OCI-LY7 (cell line): ENCODE results near the gene ABL2. TPM values are rescaled to one million over a fixed set of nuclear protein-coding genes. Genes with fewer than 3 reads are reported as not detected.

ENCODE experiments used
- BruUV-seq: library from RNA; stranded (reverse); fragments of 400-500 nt; replicated peaks from 2 replicates; lab custom pipeline; 2021; lab: Mats Ljungman, UMichigan
- CTCF ChIA-PET: fragments of 300-600 bp; sonication (Branson Sonifier 250); formaldehyde crosslinking; loops from one replicate; lab custom pipeline; 2022; ENCODE audit warnings: antibody characterized with exemption; ENCODE audit not compliant: unreplicated experiment; lab: Charles Lee
- POLR2A ChIA-PET: fragments of 300-600 bp; sonication (Branson Sonifier 250); formaldehyde crosslinking; loops from one replicate; lab custom pipeline; 2022; ENCODE audit warnings: antibody characterized with exemption; lab: Charles Lee
- DNase-seq: peaks from one replicate; pipeline ENCODE4 v3.0.0-alpha.2; 2015; ENCODE audit warnings: low spot score
- H2AFZ ChIP-seq: fragments of 200-600 bp; sonication (generic), shearing (Covaris generic); 2 replicates; pipeline ENCODE4 v1.6.1; 2014; ENCODE audit warnings: mild to moderate bottlenecking, antibody characterized with exemption, low read length, moderate library complexity
- H3K27ac ChIP-seq: fragments of 200-600 bp; sonication (generic); 2 replicates; pipeline ENCODE4 v1.5.1; 2014; ENCODE audit warnings: mixed run types, low read depth, mild to moderate bottlenecking, moderate library complexity, low read length, inconsistent platforms; ENCODE audit not compliant: poor library complexity, severe bottlenecking
- H3K36me3 ChIP-seq: fragments of 200-600 bp; sonication (generic); 2 replicates; pipeline ENCODE4 v1.6.1; 2014; ENCODE audit warnings: mild to moderate bottlenecking, antibody characterized with exemption, low read length, moderate library complexity, mixed read lengths; ENCODE audit not compliant: insufficient read depth
- H3K4me1 ChIP-seq: fragments of 200-600 bp; sonication (generic); 2 replicates; pipeline ENCODE4 v1.5.1; 2014; ENCODE audit warnings: mild to moderate bottlenecking, low read length; ENCODE audit not compliant: insufficient read depth, poor library complexity, severe bottlenecking
- H3K4me2 ChIP-seq: fragments of 200-600 bp; sonication (generic); 2 replicates; pipeline ENCODE4 v1.6.1; 2014; ENCODE audit warnings: mild to moderate bottlenecking, low read length
- H3K4me3 ChIP-seq: fragments of 200-600 bp; sonication (generic); 2 replicates; pipeline ENCODE4 v1.5.1; 2014; ENCODE audit warnings: mild to moderate bottlenecking, low read depth, low read length; ENCODE audit not compliant: poor library complexity, severe bottlenecking
- H3K79me2 ChIP-seq: fragments of 200-600 bp; sonication (generic); 2 replicates; pipeline ENCODE4 v1.6.1; 2016; ENCODE audit warnings: low read depth, mild to moderate bottlenecking, low read length, moderate library complexity, mixed read lengths; ENCODE audit not compliant: insufficient read depth
- H3K9me2 ChIP-seq: fragments of 200-600 bp; sonication (generic); 2 replicates; pipeline ENCODE4 v1.6.1; 2016; ENCODE audit warnings: mild to moderate bottlenecking, low read length, mixed read lengths; ENCODE audit not compliant: insufficient read depth
- H3K9me3 ChIP-seq: fragments of 200-600 bp; sonication (generic); 2 replicates; pipeline ENCODE4 v1.6.1; 2014; ENCODE audit warnings: mild to moderate bottlenecking, mixed run types, low read length, mixed read lengths
- H4K20me1 ChIP-seq: fragments of 200-600 bp; sonication (generic); 2 replicates; pipeline ENCODE4 v1.6.1; 2014; ENCODE audit warnings: mild to moderate bottlenecking, antibody characterized with exemption, low read length, moderate library complexity, mixed read lengths; ENCODE audit not compliant: insufficient read depth
- CTCF ChIP-seq: fragments of 200-600 bp; sonication (generic); conservative IDR thresholded peaks from 2 replicates; pipeline ENCODE4 v1.5.1; 2014; ENCODE audit warnings: mild to moderate bottlenecking, antibody characterized with exemption, low read length, moderate library complexity, mixed read lengths
- EZH2phosphoT487 ChIP-seq: fragments of 200-600 bp; sonication (generic); IDR thresholded peaks from 2 replicates; pipeline ENCODE4 v1.6.1; 2018; ENCODE audit warnings: low read depth, borderline replicate concordance, mild to moderate bottlenecking, mixed run types, antibody characterized with exemption, low read length, moderate library complexity, mixed read lengths
- intact Hi-C: fragments of 100-400 bp; cut with micrococcal nuclease; formaldehyde crosslinking; loops from one replicate; pipeline ENCODE4 v1.10.0; 2022; ENCODE audit not compliant: unreplicated experiment
- total RNA-seq, 2 experiments: library from RNA; depleted of rRNA in 1 of 2; stranded (reverse); fragments of >200 nt in 1 of 2; shearing (Covaris generic) in 1 of 2; gene quantifications; 2 replicates each; pipeline ENCODE4 v1.2.3, GENCODE V29; 2014 to 2022

The ABL2 gene
- total RNA-seq, 2 experiments from 2014 or later: 7.3 to 14.9 TPM

DNA sequence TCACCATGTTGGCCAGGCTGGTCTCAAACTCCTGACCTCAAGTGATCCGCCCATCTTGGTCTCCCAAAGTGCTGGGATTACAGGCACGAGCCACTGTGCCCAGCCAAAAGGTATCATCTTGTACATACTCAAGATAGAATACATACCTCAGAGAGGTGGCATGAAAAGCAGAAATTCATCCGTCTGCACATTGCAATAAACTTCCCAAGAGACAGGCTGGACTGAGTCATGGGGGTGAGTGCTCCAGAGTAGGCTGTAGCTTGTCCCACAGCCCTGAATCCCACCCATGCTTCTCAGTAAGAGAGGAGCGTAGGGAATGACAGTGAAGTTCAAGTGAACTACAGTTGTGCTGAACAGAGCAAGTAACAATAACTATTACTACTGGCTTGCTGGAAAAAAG is 127.9 kb downstream of the ABL2 start:
- Histone ChIP-seq H3K4me3 (no peak overlapping the region), H3K9me2 (no peaks in the 10 kb centered on the region), H3K9me3 (no peaks in the 10 kb centered on the region), H3K4me2 (no peak overlapping the region), H3K79me2 (no peaks in the 10 kb centered on the region), H3K36me3 (peaks cover 27% of the 10 kb centered on the region), H2AFZ (no peak overlapping the region), H4K20me1 (no peaks in the 10 kb centered on the region), H3K27ac (no peak overlapping the region), H3K4me1 (no peaks in the 10 kb centered on the region)
- TF ChIP-seq CTCF (no peak), EZH2phosphoT487 (no peak)
- BruUV-seq: no TSS peak
- ChIA-PET CTCF (no interaction called here), POLR2A (interaction anchor here (0.6 to 0.7 kb wide), 3 partner anchors 77 to 484 kb away, joined by 4 to 6 read pairs (median 5); no protein-coding TSS in a partner anchor)
- intact Hi-C loops: no loop called here
- DNase-seq: no peak

GRCh38 chr1:179099891-179100290 is 129.6 kb downstream of the ABL2 start:
- intact Hi-C loops: no loop called here
- ChIA-PET CTCF (no interaction called here), POLR2A (no interaction called here)
- Histone ChIP-seq H3K9me2 (no peaks in the 10 kb centered on the region), H3K4me1 (no peaks in the 10 kb centered on the region), H4K20me1 (no peaks in the 10 kb centered on the region), H3K9me3 (no peaks in the 10 kb centered on the region), H3K4me2 (no peak overlapping the region), H3K4me3 (no peak overlapping the region), H3K36me3 (peaks cover 39% of the 10 kb centered on the region), H3K27ac (no peak overlapping the region), H3K79me2 (no peaks in the 10 kb centered on the region), H2AFZ (no peak overlapping the region)
- no peak for TF ChIP-seq CTCF
- TF ChIP-seq EZH2phosphoT487: no peak
- no peak for DNase-seq
- no TSS peak for BruUV-seq

GRCh38 chr1:179095924-179096323 is 133.6 kb downstream of the ABL2 start:
- CTCF ChIA-PET: no interaction called here
- no peaks in the 10 kb centered on the region for H3K9me2 ChIP-seq
- no peaks in the 10 kb centered on the region for H3K4me1 ChIP-seq
- H3K9me3 ChIP-seq: no peaks in the 10 kb centered on the region
- no peak overlapping the region for H3K4me2 ChIP-seq
- H2AFZ ChIP-seq: no peak overlapping the region
- no TSS peak for BruUV-seq
- H4K20me1 ChIP-seq: no peaks in the 10 kb centered on the region
- no peak overlapping the region for H3K4me3 ChIP-seq
- DNase-seq: no peak
- peaks cover 75% of the 10 kb centered on the region for H3K36me3 ChIP-seq
- no peak for TF ChIP-seq EZH2phosphoT487
- TF ChIP-seq CTCF: no peak
- H3K27ac ChIP-seq: no peak overlapping the region
- H3K79me2 ChIP-seq: no peaks in the 10 kb centered on the region
- intact Hi-C loops: no loop called here
- POLR2A ChIA-PET: interaction anchor here (0.6 to 0.7 kb wide), 2 partner anchors 91 to 329 kb away, joined by 3 read pairs; no protein-coding TSS in a partner anchor
